Hematopoietic multipotent progenitor cell treated with erythropoietin and hydrocortisone succinate and interleukin-3 and kit ligand, for 8 days (in vitro differentiated cells): ENCODE measurements around the gene PDGFA.
A peak's percentile ranks its signal among the peaks of the same experiment; 100 is the strongest.

Experiments
- DNase-seq: peaks from one replicate; pipeline ENCODE4 v3.0.0-alpha.2; 2015

PDGFA gene

GRCh38 chr7:485188-486081, 34.2 kb downstream of the PDGFA start:
- peak; percentile 9 for DNase-seq

- DNase-seq, result no peak
Measured at GRCh38 chr7:484356-485101, 35.1 kb downstream of the PDGFA start.

GRCh38 chr7:483656-484355, 35.8 kb downstream of the PDGFA start:
- DNase-seq, result no peak

- no peak for DNase-seq
Measured at GRCh38 chr7:482521-483083, 37.0 kb downstream of the PDGFA start.

GRCh38 chr7:481219-481930, 38.3 kb downstream of the PDGFA start:
- DNase-seq, result no peak

GRCh38 chr7:480531-481218, 39.0 kb downstream of the PDGFA start:
- peak; percentile 76 for DNase-seq

GRCh38 chr7:479948-480499, 39.6 kb downstream of the PDGFA start:
- DNase-seq, result no peak

- DNase-seq, result no peak
Measured at GRCh38 chr7:479115-479947, 40.3 kb downstream of the PDGFA start.

GRCh38 chr7:477626-478220, 41.9 kb downstream of the PDGFA start:
- DNase-seq, result no peak

- DNase-seq, result no peak
Measured at GRCh38 chr7:476736-477360, 42.8 kb downstream of the PDGFA start.

GRCh38 chr7:475951-476441, 43.6 kb downstream of the PDGFA start:
- no peak for DNase-seq

GRCh38 chr7:475425-475728, 44.3 kb downstream of the PDGFA start:
- DNase-seq, result no peak

GRCh38 chr7:474605-475424, 44.8 kb downstream of the PDGFA start:
- no peak for DNase-seq

- no peak for DNase-seq
Measured at GRCh38 chr7:473870-474604, 45.6 kb downstream of the PDGFA start.

GRCh38 chr7:473211-473734, 46.4 kb downstream of the PDGFA start:
- DNase-seq, result no peak

GRCh38 chr7:472640-472957, 47.0 kb downstream of the PDGFA start:
- DNase-seq, result no peak

- no peak for DNase-seq
Measured at GRCh38 chr7:471866-472639, 47.6 kb downstream of the PDGFA start.
